ENCODE results near the gene KCNAB1. TPM values are rescaled to one million over a fixed set of nuclear protein-coding genes. Genes with fewer than 3 reads are reported as not detected.

The KCNAB1 gene
- total RNA-seq, 1 experiment from 2014 or later: 1.4 TPM

- H2AFZ ChIP-seq: no peak overlapping the region
- H3K36me3 ChIP-seq (ENCODE audit: low read depth): no peaks in the 10 kb centered on the region
- H3K4me2 ChIP-seq: no peak overlapping the region
- no peaks in the 10 kb centered on the region for H3K9me2 ChIP-seq (ENCODE audit: insufficient read depth)
- H3K27ac ChIP-seq: no peak overlapping the region
- ChIA-PET CTCF (no interaction called here), POLR2A (ENCODE audit: unreplicated experiment) (no interaction called here)
- no peak for DNase-seq
- intact Hi-C loops (cut with micrococcal nuclease; ENCODE audit: unreplicated experiment): no loop called here
- H3K27me3 ChIP-seq (ENCODE audit: insufficient read depth, low read depth): no peaks in the 10 kb centered on the region
- H3K4me3 ChIP-seq: no peak overlapping the region
- no TSS peak for BruUV-seq (replicated peaks)
- H3K4me1 ChIP-seq (replicated peaks; ENCODE audit: insufficient read depth): no peaks in the 10 kb centered on the region; the same call in 1 of the 2 replicates
- no peaks in the 10 kb centered on the region for H3F3A ChIP-seq (ENCODE audit: insufficient read depth, low read depth)
- no peaks in the 10 kb centered on the region for H3K9me3 ChIP-seq (ENCODE audit: insufficient read depth, low read depth)
- TF ChIP-seq EZH2 (IDR thresholded peaks at IDR 0.05; ENCODE audit: low read depth) (no peak), CTCF (conservative IDR thresholded peaks at IDR 0.05) (no peak)
- H4K20me1 ChIP-seq (ENCODE audit: insufficient read depth): no peaks in the 10 kb centered on the region
- H3K79me2 ChIP-seq (ENCODE audit: low read depth): no peaks in the 10 kb centered on the region
Observed at GRCh38 chr3:156316076-156316475, 195.7 kb downstream of the KCNAB1 start.

- Histone ChIP-seq H3K79me2 (ENCODE audit: low read depth) (no peaks in the 10 kb centered on the region), H4K20me1 (ENCODE audit: insufficient read depth) (no peaks in the 10 kb centered on the region), H3F3A (ENCODE audit: insufficient read depth, low read depth) (no peaks in the 10 kb centered on the region), H3K27ac (no peak overlapping the region), H3K4me1 (replicated peaks; ENCODE audit: insufficient read depth) (no peaks in the 10 kb centered on the region; the same call in 1 of the 2 replicates), H3K27me3 (ENCODE audit: insufficient read depth, low read depth) (no peaks in the 10 kb centered on the region), H3K9me3 (ENCODE audit: insufficient read depth, low read depth) (no peaks in the 10 kb centered on the region), H2AFZ (no peak overlapping the region), H3K4me2 (no peak overlapping the region), H3K4me3 (no peak overlapping the region), H3K36me3 (ENCODE audit: low read depth) (no peaks in the 10 kb centered on the region), H3K9me2 (ENCODE audit: insufficient read depth) (no peaks in the 10 kb centered on the region)
- CTCF ChIA-PET: no interaction called here
- POLR2A ChIA-PET (ENCODE audit: unreplicated experiment): interaction anchor here (0.5 kb wide), 1 partner anchor 8 kb away, joined by 4 read pairs; no protein-coding TSS in a partner anchor
- no TSS peak for BruUV-seq (replicated peaks)
- intact Hi-C loops (cut with micrococcal nuclease; ENCODE audit: unreplicated experiment): no loop called here
- DNase-seq: peak in 1 of 2 experiments; percentile 57
- no peak for TF ChIP-seq CTCF (conservative IDR thresholded peaks at IDR 0.05)
- TF ChIP-seq EZH2 (IDR thresholded peaks at IDR 0.05; ENCODE audit: low read depth): no peak
Observed at GRCh38 chr3:156317462-156318074, 197.2 kb downstream of the KCNAB1 start.

- H3K4me1 ChIP-seq (replicated peaks; ENCODE audit: insufficient read depth): no peaks in the 10 kb centered on the region; the same call in 1 of the 2 replicates
- no peaks in the 10 kb centered on the region for H3K9me2 ChIP-seq (ENCODE audit: insufficient read depth)
- no TSS peak for BruUV-seq (replicated peaks)
- H4K20me1 ChIP-seq (ENCODE audit: insufficient read depth): no peaks in the 10 kb centered on the region
- H3K79me2 ChIP-seq (ENCODE audit: low read depth): no peaks in the 10 kb centered on the region
- no peaks in the 10 kb centered on the region for H3F3A ChIP-seq (ENCODE audit: insufficient read depth, low read depth)
- ChIA-PET POLR2A (ENCODE audit: unreplicated experiment) (no interaction called here), CTCF (interaction anchor here (0.5 kb wide), 1 partner anchor 499 kb away, joined by 5 read pairs; no protein-coding TSS in a partner anchor)
- H3K4me2 ChIP-seq: no peak overlapping the region
- H3K9me3 ChIP-seq (ENCODE audit: insufficient read depth, low read depth): no peaks in the 10 kb centered on the region
- no peaks in the 10 kb centered on the region for H3K36me3 ChIP-seq (ENCODE audit: low read depth)
- H3K27me3 ChIP-seq (ENCODE audit: insufficient read depth, low read depth): no peaks in the 10 kb centered on the region
- H3K4me3 ChIP-seq: no peak overlapping the region
- H2AFZ ChIP-seq: no peak overlapping the region
- H3K27ac ChIP-seq: no peak overlapping the region
- intact Hi-C loops (cut with micrococcal nuclease; ENCODE audit: unreplicated experiment): no loop called here
- DNase-seq: no peak
- TF ChIP-seq EZH2 (IDR thresholded peaks at IDR 0.05; ENCODE audit: low read depth) (no peak), CTCF (conservative IDR thresholded peaks at IDR 0.05) (no peak)
Observed at GRCh38 chr3:156321945-156322344, 201.6 kb downstream of the KCNAB1 start.

Measured in PC-9 (cell line).